ENCODE results near the gene CHST5.

The CHST5 gene

DNA sequence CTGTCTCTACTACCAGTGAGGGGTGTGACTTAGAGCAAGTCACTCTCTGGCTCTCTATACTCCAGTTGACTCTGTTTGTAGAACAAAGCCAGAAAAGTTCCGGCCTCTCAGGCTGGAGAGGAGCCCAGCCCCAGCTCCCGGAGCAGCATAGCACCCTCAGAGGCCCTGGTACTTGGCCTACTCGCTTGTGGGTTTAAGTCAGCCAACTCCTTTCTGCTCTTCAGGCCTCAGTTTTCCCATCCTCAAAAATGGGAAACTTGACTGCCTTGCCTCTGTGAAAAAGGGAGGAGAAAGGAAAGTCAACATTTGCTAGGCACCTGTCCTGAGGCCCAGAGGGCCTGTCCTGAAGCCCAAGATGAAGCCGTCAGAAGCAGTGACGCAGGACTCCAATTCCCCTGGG lies 41.7 kb downstream of the CHST5 start:
- Histone ChIP-seq H3K36me3 (ENCODE audit: low read depth) (no peaks in the 10 kb centered on the region), H3K27ac (ENCODE audit: poor library complexity, severe bottlenecking) (no peak overlapping the region), H3K4me1 (ENCODE audit: insufficient read depth, poor library complexity, severe bottlenecking) (peaks cover 11% of the 10 kb centered on the region), H3K27me3 (ENCODE audit: insufficient read depth, poor library complexity, severe bottlenecking) (peaks cover 4% of the 10 kb centered on the region), H3K9me3 (ENCODE audit: severe bottlenecking) (no peaks in the 10 kb centered on the region), H3K4me3 (ENCODE audit: severe bottlenecking) (no peak overlapping the region)
- TF ChIP-seq, protein P1, sequence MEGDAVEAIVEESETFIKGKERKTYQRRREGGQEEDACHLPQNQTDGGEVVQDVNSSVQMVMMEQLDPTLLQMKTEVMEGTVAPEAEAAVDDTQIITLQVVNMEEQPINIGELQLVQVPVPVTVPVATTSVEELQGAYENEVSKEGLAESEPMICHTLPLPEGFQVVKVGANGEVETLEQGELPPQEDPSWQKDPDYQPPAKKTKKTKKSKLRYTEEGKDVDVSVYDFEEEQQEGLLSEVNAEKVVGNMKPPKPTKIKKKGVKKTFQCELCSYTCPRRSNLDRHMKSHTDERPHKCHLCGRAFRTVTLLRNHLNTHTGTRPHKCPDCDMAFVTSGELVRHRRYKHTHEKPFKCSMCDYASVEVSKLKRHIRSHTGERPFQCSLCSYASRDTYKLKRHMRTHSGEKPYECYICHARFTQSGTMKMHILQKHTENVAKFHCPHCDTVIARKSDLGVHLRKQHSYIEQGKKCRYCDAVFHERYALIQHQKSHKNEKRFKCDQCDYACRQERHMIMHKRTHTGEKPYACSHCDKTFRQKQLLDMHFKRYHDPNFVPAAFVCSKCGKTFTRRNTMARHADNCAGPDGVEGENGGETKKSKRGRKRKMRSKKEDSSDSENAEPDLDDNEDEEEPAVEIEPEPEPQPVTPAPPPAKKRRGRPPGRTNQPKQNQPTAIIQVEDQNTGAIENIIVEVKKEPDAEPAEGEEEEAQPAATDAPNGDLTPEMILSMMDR (IDR thresholded peaks at IDR 0.05; ENCODE audit: poor library complexity, severe bottlenecking): no peak
- ATAC-seq (ENCODE audit: low read depth) (no peak), DNase-seq (ENCODE audit: low spot score) (no peak)

DNA sequence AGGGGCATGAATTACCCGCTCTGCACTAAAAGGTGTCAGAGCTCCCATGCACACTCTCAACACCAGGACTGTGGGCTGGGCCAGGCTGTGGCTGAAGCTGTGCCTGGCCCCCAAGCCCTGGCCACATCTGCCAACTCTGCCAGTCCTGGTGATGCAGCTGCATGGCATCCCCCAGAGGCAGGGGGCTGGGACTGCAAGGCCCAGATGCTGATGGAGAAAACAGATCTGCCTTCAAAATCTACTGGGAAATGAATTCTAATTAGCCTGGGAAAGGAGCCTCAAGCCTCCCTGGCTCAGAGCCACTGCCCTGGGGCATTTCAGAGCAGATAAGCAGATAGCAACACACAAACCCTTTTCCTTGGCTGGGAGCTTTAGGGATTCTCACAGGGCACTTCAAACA lies 44.0 kb downstream of the CHST5 start:
- no peaks in the 10 kb centered on the region for H3K36me3 ChIP-seq (ENCODE audit: low read depth)
- H3K9me3 ChIP-seq (ENCODE audit: severe bottlenecking): no peaks in the 10 kb centered on the region
- H3K4me3 ChIP-seq (ENCODE audit: severe bottlenecking): no peak overlapping the region
- DNase-seq (ENCODE audit: low spot score): no peak
- H3K27ac ChIP-seq (ENCODE audit: poor library complexity, severe bottlenecking): no peak overlapping the region
- TF ChIP-seq, protein P1 (IDR thresholded peaks at IDR 0.05; ENCODE audit: poor library complexity, severe bottlenecking): peak; percentile 73
- H3K27me3 ChIP-seq (ENCODE audit: insufficient read depth, poor library complexity, severe bottlenecking): peaks cover 4% of the 10 kb centered on the region
- peak; percentile 79 for ATAC-seq (ENCODE audit: low read depth)
- no peaks in the 10 kb centered on the region for H3K4me1 ChIP-seq (ENCODE audit: insufficient read depth, poor library complexity, severe bottlenecking)

DNA sequence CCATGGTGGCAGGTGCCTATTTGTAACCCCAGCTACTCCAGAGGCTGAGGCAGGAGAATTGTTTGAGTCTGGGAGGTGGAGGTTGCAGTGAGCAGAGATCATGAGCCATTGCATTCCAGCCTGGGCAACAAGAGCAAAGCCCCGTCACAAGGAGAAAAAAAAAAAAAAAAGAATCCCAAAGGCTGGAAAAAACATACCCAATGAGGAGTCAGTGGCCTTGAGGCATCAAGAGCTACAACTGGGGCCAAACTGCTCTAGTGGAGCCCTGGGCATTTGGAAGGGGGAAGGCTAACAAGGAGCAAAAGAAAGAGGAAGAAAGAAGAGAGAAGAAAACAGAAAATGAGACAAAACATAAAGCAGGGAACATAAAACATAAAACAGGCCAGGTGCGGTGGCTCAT lies 47.6 kb downstream of the CHST5 start:
- Histone ChIP-seq H3K27ac (ENCODE audit: poor library complexity, severe bottlenecking) (no peak overlapping the region), H3K9me3 (ENCODE audit: severe bottlenecking) (no peaks in the 10 kb centered on the region), H3K4me1 (ENCODE audit: insufficient read depth, poor library complexity, severe bottlenecking) (peaks cover 32% of the 10 kb centered on the region), H3K36me3 (ENCODE audit: low read depth) (no peaks in the 10 kb centered on the region), H3K4me3 (ENCODE audit: severe bottlenecking) (no peak overlapping the region), H3K27me3 (ENCODE audit: insufficient read depth, poor library complexity, severe bottlenecking) (no peaks in the 10 kb centered on the region)
- ATAC-seq (ENCODE audit: low read depth) (no peak), DNase-seq (ENCODE audit: low spot score) (no peak)
- TF ChIP-seq, protein P1 (IDR thresholded peaks at IDR 0.05; ENCODE audit: poor library complexity, severe bottlenecking): no peak

DNA sequence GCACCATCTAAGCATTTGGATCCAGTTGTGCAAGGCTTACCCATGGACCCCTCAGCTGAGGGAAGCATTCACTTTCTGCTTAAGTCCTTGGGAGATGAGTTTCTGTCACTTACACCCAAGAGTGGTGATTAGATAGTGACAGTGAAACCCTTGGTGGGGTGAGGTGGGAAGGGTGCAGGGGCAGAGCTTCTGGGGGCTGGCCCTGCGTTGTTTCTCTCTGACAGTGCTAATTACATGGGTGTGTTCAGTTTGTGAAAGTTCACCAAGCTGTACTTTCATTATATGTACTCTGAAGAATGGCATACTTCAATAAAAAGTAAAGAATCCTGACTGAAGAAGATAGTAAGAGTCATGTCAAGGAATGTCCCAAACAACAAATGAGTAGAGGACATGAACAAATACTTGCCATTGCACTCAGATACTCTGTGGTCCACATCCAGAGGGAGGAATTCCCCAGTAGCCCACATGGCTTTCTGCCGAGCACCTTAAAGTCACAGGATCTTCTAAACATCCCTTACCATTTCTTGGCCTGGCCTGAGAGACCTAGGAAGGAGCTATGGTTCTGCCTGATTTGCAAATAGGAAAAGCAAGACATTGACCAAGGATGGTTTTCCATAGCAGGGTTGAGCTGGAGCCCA lies 49.1 kb downstream of the CHST5 start:
- Histone ChIP-seq H3K9me3 (ENCODE audit: severe bottlenecking) (no peaks in the 10 kb centered on the region), H3K4me3 (ENCODE audit: severe bottlenecking) (no peak overlapping the region), H3K36me3 (ENCODE audit: low read depth) (no peaks in the 10 kb centered on the region), H3K27me3 (ENCODE audit: insufficient read depth, poor library complexity, severe bottlenecking) (no peaks in the 10 kb centered on the region), H3K27ac (ENCODE audit: poor library complexity, severe bottlenecking) (peak overlapping the region; percentile 96), H3K4me1 (ENCODE audit: insufficient read depth, poor library complexity, severe bottlenecking) (peaks cover 39% of the 10 kb centered on the region)
- TF ChIP-seq, protein P1 (IDR thresholded peaks at IDR 0.05; ENCODE audit: poor library complexity, severe bottlenecking): no peak
- ATAC-seq (ENCODE audit: low read depth) (no peak), DNase-seq (ENCODE audit: low spot score) (no peak)

DNA sequence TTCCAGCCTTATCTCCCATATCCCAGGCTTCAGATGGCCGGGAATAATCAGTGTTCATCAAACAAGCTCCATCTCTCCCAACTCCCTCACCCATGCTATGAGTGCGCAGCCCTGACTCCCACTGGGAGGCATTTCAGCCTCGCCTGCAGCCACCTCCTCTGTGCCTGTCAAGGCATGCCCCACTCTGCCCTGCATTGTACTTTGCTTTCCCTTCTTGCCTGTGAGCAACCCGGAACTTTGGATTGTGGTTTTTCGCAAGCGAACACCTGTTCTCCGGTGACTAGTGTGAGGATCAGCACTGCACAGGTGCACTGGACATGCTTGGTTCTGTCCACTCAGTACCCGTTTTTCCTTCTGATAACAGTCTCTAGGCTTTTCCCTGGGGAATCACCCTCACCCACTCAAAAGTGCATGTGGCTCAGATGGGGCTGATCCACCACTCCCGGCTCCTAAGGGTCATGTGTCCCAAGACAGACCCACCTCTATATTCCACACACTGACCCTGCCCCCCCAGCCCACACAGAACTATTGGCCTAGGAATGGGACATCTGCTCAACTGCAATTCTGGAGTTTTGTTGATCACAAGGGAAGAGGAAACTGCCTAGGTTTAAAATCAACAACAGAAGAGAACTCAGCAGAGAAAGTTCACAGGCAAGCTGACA lies 49.8 kb downstream of the CHST5 start:
- Histone ChIP-seq H3K27me3 (ENCODE audit: insufficient read depth, poor library complexity, severe bottlenecking) (no peaks in the 10 kb centered on the region), H3K4me1 (ENCODE audit: insufficient read depth, poor library complexity, severe bottlenecking) (peaks cover 39% of the 10 kb centered on the region), H3K27ac (ENCODE audit: poor library complexity, severe bottlenecking) (peak overlapping the region; percentile 96), H3K9me3 (ENCODE audit: severe bottlenecking) (no peaks in the 10 kb centered on the region), H3K36me3 (ENCODE audit: low read depth) (no peaks in the 10 kb centered on the region), H3K4me3 (ENCODE audit: severe bottlenecking) (no peak overlapping the region)
- peak; percentile 98 for DNase-seq (ENCODE audit: low spot score)
- ATAC-seq (ENCODE audit: low read depth): peak; percentile 81
- TF ChIP-seq, protein P1 (IDR thresholded peaks at IDR 0.05; ENCODE audit: poor library complexity, severe bottlenecking): peak; percentile 8
